HepG2 (cell line): ENCODE results near the gene PLIN5. TPM values are rescaled to one million over a fixed set of nuclear protein-coding genes. Genes with fewer than 3 reads are reported as not detected.

Experiments used
- CEBPB ChIP-seq: IDR thresholded peaks from 2 replicates; pipeline ENCODE4 v1.6.1; 2011; ENCODE audit warnings: low read depth, low read length, improper control_type of control experiment, borderline replicate concordance
- CHCHD3 ChIP-seq: sonication (generic); formaldehyde crosslinking; IDR thresholded peaks from 2 replicates; pipeline ENCODE4 v1.8.0; 2022; ENCODE audit warnings: mild to moderate bottlenecking, missing genetic modification reagents, moderate library complexity
- CTCF ChIP-seq: sonication (generic); formaldehyde crosslinking; IDR thresholded peaks from 2 replicates; pipeline ENCODE4 v1.5.0; 2020; ENCODE audit warnings: mild to moderate bottlenecking, missing genetic modification reagents, moderate library complexity
- HMGA1 ChIP-seq: sonication (generic); formaldehyde crosslinking; conservative IDR thresholded peaks from 2 replicates; pipeline ENCODE4 v1.4.0; 2020; ENCODE audit warnings: missing genetic modification reagents
- HNRNPL ChIP-seq: fragments of 200-400 bp; formaldehyde crosslinking; IDR thresholded peaks from 2 replicates; pipeline ENCODE4 v1.6.1; 2017; ENCODE audit warnings: mild to moderate bottlenecking, low read depth, low read length
- MAFG ChIP-seq: sonication (generic); formaldehyde crosslinking; IDR thresholded peaks from 2 replicates; pipeline ENCODE4 v1.5.1; 2020; ENCODE audit warnings: mild to moderate bottlenecking, missing genetic modification reagents
- MEF2D ChIP-seq: sonication (generic); formaldehyde crosslinking; IDR thresholded peaks from 2 replicates; pipeline ENCODE4 v1.5.1; 2020; ENCODE audit warnings: mild to moderate bottlenecking, missing genetic modification reagents
- RBM39 ChIP-seq: fragments of 200-400 bp; formaldehyde crosslinking; IDR thresholded peaks from one replicate; pipeline ENCODE4 v1.6.1; 2018; ENCODE audit warnings: antibody characterized with exemption, mild to moderate bottlenecking, low read depth, low read length; ENCODE audit not compliant: poor library complexity, severe bottlenecking
- RELA ChIP-seq: sonication (generic); formaldehyde crosslinking; IDR thresholded peaks from 2 replicates; pipeline ENCODE4 v1.4.0; 2020; ENCODE audit warnings: missing genetic modification reagents
- REPIN1 ChIP-seq: sonication (generic); formaldehyde crosslinking; IDR thresholded peaks from 2 replicates; pipeline ENCODE4 v1.8.0; 2022; ENCODE audit warnings: missing genetic modification reagents, low read depth, mild to moderate bottlenecking, borderline replicate concordance
- SP1 ChIP-seq, 2 experiments: fragments of 450-650 bp in 1 of 2; sonication (generic) in 1 of 2; formaldehyde crosslinking in 1 of 2; IDR thresholded peaks; 2 replicates each; pipeline versions ENCODE4 v1.4.0 to v1.6.1; 2016 to 2020; ENCODE audit warnings: missing genetic modification reagents in 1 of 2
- SP5 ChIP-seq: IDR thresholded peaks from 2 replicates; pipeline ENCODE4 v1.6.1; 2016; ENCODE audit warnings: low read depth, borderline replicate concordance
- SUZ12 ChIP-seq: fragments of 150-350 bp; IDR thresholded peaks from 2 replicates; pipeline ENCODE4 v1.6.1; 2014; ENCODE audit warnings: low read depth, low read length
- ZMYM4 ChIP-seq: sonication (generic); formaldehyde crosslinking; IDR thresholded peaks from 2 replicates; pipeline ENCODE4 v1.8.1; 2023; ENCODE audit warnings: mild to moderate bottlenecking, missing genetic modification reagents
- ZNF556 ChIP-seq: sonication (generic); formaldehyde crosslinking; IDR thresholded peaks from 2 replicates; pipeline ENCODE4 v1.4.0; 2020; ENCODE audit warnings: mild to moderate bottlenecking, missing genetic modification reagents, borderline replicate concordance
- polyA plus RNA-seq, 8 experiments: library from polyadenylated mRNA; depleted of rRNA in 3 of 8; stranded (reverse) in 7 of 8; unstranded in 1 of 8; fragments of >200 nt; fragmentation: Illumina TruSeq in 4 of 8; extraction: Trizol in 4 of 8; gene quantifications; 2 replicates each; pipeline versions ENCODE4 v1.2.1 to v1.2.3, GENCODE V29; 2011 to 2016; ENCODE audit warnings: low read depth in 4 of 8, missing spikeins in 1 of 8, mixed read lengths in 1 of 8; ENCODE audit not compliant: insufficient read depth in 1 of 8
- total RNA-seq, 5 experiments: library from RNA; depleted of rRNA; stranded (reverse); fragments of >200 nt; fragmentation: Illumina TruSeq; extraction: Trizol; gene quantifications; 2 replicates each; pipeline ENCODE4 v1.2.3, GENCODE V29; 2016; ENCODE audit warnings: low read depth in 1 of 5
- TF ChIP-seq, protein P1 (sequence below): sonication (generic); formaldehyde crosslinking; IDR thresholded peaks from 2 replicates; pipeline ENCODE4 v1.4.0; 2020; ENCODE audit warnings: missing genetic modification reagents
- TF ChIP-seq, protein P2 (sequence below): sonication (generic); formaldehyde crosslinking; IDR thresholded peaks from 2 replicates; pipeline ENCODE4 v1.8.1; 2023; ENCODE audit warnings: missing genetic modification reagents, mild to moderate bottlenecking, borderline replicate concordance
- TF ChIP-seq, protein P3 (sequence below): sonication (generic); formaldehyde crosslinking; IDR thresholded peaks from 2 replicates; pipeline ENCODE4 v1.4.0; 2020; ENCODE audit warnings: missing genetic modification reagents
- TF ChIP-seq, protein P4 (sequence below): sonication (generic); formaldehyde crosslinking; IDR thresholded peaks from 2 replicates; pipeline ENCODE4 v1.4.0; 2020; ENCODE audit warnings: mild to moderate bottlenecking, missing genetic modification reagents

Gene PLIN5
- total and polyA plus RNA-seq, 2 of the 13 experiments (the other 11 are each of a cell fraction or from before 2014, with no cell fraction given), result 1.8 to 4.8 TPM

DNA sequence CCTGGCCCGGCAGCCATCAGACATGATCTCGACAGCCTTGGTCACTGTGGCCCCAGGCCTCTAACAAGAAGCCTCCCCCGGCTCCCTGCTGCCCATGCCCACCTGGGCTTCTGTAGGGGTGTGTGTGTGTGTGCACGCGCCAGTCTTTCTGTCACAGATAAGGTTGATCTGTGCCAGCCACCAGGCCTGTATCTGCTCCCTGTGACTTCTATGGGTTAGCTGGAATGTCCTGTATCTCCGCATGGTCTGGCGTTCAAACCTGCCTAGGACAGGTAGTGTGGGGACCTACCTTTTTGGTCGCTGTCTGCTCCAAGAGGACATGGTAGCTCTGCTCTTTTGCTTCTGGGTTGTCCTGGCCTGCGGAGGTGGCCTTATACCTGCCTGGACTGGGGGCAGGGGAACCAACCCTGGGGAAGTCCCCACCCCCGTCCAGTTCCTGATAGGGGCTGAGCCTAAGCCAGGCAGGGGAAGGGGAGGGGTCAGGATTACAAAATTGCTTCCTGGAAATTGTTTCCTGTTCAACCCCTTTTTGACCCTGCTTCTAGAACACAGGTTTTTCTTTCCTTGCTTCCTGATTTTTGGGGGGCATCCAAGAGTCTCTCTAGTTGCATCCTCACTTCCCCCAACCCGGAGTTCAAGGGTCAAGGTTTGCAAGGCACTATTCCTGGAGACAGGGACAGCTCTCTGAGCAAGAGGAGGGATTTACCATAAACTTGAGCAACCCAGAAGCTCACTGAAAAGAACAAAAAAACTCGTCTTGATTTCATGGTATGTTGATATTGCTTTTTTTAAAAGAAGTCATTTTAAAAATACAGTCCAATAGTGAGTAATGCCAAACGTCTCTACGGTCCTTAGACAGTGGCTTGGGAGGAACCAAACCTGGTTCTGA lies 4.9 kb upstream of the PLIN5 start, which contains the start of gene LRG1 (continued):
- TF ChIP-seq, protein P1, sequence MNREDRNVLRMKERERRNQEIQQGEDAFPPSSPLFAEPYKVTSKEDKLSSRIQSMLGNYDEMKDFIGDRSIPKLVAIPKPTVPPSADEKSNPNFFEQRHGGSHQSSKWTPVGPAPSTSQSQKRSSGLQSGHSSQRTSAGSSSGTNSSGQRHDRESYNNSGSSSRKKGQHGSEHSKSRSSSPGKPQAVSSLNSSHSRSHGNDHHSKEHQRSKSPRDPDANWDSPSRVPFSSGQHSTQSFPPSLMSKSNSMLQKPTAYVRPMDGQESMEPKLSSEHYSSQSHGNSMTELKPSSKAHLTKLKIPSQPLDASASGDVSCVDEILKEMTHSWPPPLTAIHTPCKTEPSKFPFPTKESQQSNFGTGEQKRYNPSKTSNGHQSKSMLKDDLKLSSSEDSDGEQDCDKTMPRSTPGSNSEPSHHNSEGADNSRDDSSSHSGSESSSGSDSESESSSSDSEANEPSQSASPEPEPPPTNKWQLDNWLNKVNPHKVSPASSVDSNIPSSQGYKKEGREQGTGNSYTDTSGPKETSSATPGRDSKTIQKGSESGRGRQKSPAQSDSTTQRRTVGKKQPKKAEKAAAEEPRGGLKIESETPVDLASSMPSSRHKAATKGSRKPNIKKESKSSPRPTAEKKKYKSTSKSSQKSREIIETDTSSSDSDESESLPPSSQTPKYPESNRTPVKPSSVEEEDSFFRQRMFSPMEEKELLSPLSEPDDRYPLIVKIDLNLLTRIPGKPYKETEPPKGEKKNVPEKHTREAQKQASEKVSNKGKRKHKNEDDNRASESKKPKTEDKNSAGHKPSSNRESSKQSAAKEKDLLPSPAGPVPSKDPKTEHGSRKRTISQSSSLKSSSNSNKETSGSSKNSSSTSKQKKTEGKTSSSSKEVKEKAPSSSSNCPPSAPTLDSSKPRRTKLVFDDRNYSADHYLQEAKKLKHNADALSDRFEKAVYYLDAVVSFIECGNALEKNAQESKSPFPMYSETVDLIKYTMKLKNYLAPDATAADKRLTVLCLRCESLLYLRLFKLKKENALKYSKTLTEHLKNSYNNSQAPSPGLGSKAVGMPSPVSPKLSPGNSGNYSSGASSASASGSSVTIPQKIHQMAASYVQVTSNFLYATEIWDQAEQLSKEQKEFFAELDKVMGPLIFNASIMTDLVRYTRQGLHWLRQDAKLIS (CRISPR knock-in tag), result 0 out of 2 replicates have a peak, but pooled peaks have one; percentile 38
- no peak for TF ChIP-seq SUZ12
- peak; percentile 99 for TF ChIP-seq RELA (CRISPR knock-in tag)
- TF ChIP-seq SP5, result peak; percentile 83
- no peak for TF ChIP-seq CTCF
- peak; percentile 9; the same call in 1 of the 2 replicates for TF ChIP-seq CEBPB
- no peak for TF ChIP-seq SP1 (IDR thresholded peaks at IDR 0.05)
- TF ChIP-seq SP1 (CRISPR knock-in tag; IDR thresholded peaks at IDR 0.05), result peak; percentile 54; the same call in 1 of the 2 replicates
- TF ChIP-seq, protein P2, sequence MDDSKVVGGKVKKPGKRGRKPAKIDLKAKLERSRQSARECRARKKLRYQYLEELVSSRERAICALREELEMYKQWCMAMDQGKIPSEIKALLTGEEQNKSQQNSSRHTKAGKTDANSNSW, result no peak
- TF ChIP-seq MAFG, result no peak
- peak; percentile 77; the same call in 1 of the 2 replicates for TF ChIP-seq MEF2D (CRISPR knock-in tag)
- TF ChIP-seq REPIN1, result peak; percentile 69; the same call in 1 of the 2 replicates
- TF ChIP-seq ZMYM4 (CRISPR knock-in tag), result peak; percentile 32; the same call in 1 of the 2 replicates
- TF ChIP-seq, protein P3, sequence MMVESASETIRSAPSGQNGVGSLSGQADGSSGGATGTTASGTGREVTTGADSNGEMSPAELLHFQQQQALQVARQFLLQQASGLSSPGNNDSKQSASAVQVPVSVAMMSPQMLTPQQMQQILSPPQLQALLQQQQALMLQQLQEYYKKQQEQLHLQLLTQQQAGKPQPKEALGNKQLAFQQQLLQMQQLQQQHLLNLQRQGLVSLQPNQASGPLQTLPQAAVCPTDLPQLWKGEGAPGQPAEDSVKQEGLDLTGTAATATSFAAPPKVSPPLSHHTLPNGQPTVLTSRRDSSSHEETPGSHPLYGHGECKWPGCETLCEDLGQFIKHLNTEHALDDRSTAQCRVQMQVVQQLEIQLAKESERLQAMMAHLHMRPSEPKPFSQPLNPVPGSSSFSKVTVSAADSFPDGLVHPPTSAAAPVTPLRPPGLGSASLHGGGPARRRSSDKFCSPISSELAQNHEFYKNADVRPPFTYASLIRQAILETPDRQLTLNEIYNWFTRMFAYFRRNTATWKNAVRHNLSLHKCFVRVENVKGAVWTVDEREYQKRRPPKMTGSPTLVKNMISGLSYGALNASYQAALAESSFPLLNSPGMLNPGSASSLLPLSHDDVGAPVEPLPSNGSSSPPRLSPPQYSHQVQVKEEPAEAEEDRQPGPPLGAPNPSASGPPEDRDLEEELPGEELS (CRISPR knock-in tag), result peak; percentile 68
- no peak for TF ChIP-seq HMGA1 (CRISPR knock-in tag)
- TF ChIP-seq ZNF556 (CRISPR knock-in tag), result no peak
- TF ChIP-seq CHCHD3 (CRISPR knock-in tag), result no peak
- TF ChIP-seq, protein P4, sequence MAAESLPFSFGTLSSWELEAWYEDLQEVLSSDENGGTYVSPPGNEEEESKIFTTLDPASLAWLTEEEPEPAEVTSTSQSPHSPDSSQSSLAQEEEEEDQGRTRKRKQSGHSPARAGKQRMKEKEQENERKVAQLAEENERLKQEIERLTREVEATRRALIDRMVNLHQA (CRISPR knock-in tag), result no peak
- no peak for TF ChIP-seq HNRNPL
- TF ChIP-seq RBM39, result no peak
